Ectodermal cell (in vitro differentiated cells): ENCODE measurements around the gene SPATA17. TPM values are rescaled to one million over a fixed set of nuclear protein-coding genes. Genes with fewer than 3 reads are reported as not detected.
"Not testable (repeated sequence)": the region's sequence is repeated elsewhere in the genome, so short reads cannot be mapped to it uniquely, and the experiment has no call there.

ENCODE experiments used
- H3K27ac ChIP-seq: 2 replicates; pipeline ENCODE4 v1.7.0; 2013; ENCODE audit warnings: mild to moderate bottlenecking, low read depth, low read length; ENCODE audit not compliant: insufficient read depth, poor library complexity, severe bottlenecking
- H3K27me3 ChIP-seq: 2 replicates; pipeline ENCODE4 v1.7.0; 2013; ENCODE audit warnings: mild to moderate bottlenecking, low read length; ENCODE audit not compliant: insufficient read depth, control insufficient read depth, poor library complexity, severe bottlenecking
- H3K36me3 ChIP-seq: one replicate; pipeline ENCODE4 v1.7.0; 2013; ENCODE audit warnings: low read length; ENCODE audit not compliant: control insufficient read depth, insufficient read depth
- H3K4me1 ChIP-seq: one replicate; pipeline ENCODE4 v1.7.0; 2013; ENCODE audit warnings: low read length; ENCODE audit not compliant: control insufficient read depth, insufficient read depth
- H3K4me3 ChIP-seq: 2 replicates; pipeline ENCODE4 v1.7.0; 2013; ENCODE audit warnings: low read depth, low read length, control low read depth; ENCODE audit not compliant: insufficient read depth
- H3K9me3 ChIP-seq: 2 replicates; pipeline ENCODE4 v1.7.0; 2013; ENCODE audit warnings: mild to moderate bottlenecking, low read length, moderate library complexity; ENCODE audit not compliant: control insufficient read depth
- WGBS, 2 experiments: methylation state at CpG; one replicate each; pipeline ENCODE4 v1.1.7; 2013; ENCODE audit warnings: missing lambda C conversion rate in 2 of 2; 5-methylcytosine and 5-hydroxymethylcytosine counted together
- polyA plus RNA-seq, 4 experiments: library from polyadenylated mRNA; stranded (reverse); fragments of 50-300 nt; gene quantifications; one replicate each; pipeline ENCODE4 v1.2.3, GENCODE V29; 2013

Gene SPATA17
- polyA plus RNA-seq (2013, experiment 1 of 4) = 2.4 TPM
- polyA plus RNA-seq (2013, experiment 2 of 4) = 1.9 TPM
- 2.1 TPM for polyA plus RNA-seq (2013, experiment 3 of 4)
- polyA plus RNA-seq (2013, experiment 4 of 4) = 3.0 TPM

- no peaks in the 10 kb centered on the region for H3K9me3 ChIP-seq
- peak within 1 kb of the TSS; percentile 96 for H3K27ac ChIP-seq
- 1 to 2% methylated on average over 42 of the region's 42 CpGs for WGBS, 2 experiments
- peak within 1 kb of the TSS; percentile 65 for H3K4me3 ChIP-seq
- H3K4me1 ChIP-seq = peaks cover 5% of the 10 kb centered on the region
- H3K27me3 ChIP-seq = no peaks in the 10 kb centered on the region
- no peaks in the 10 kb centered on the region for H3K36me3 ChIP-seq
These were observed at the start of gene SPATA17, which contains the start of gene GPATCH2 for GRCh38 chr1:217630711-217631591. TSS of gene SPATA17 (plus strand) at chr1:217631344. CDS start at chr1:217631379, 35 bp downstream. TSS of gene GPATCH2 (minus strand) at chr1:217631090. CDS start at chr1:217630971, 119 bp downstream.

- not testable (repeated sequence) for H3K27me3 ChIP-seq, H3K36me3 ChIP-seq, H3K9me3 ChIP-seq, H3K4me1 ChIP-seq, H3K27ac ChIP-seq, H3K4me3 ChIP-seq
- 94 to 97% methylated on average over 3 to 4 of the region's 5 CpGs for WGBS, 2 experiments
These were observed 46.8 kb upstream of the SPATA17 start for GRCh38 chr1:217584286-217584811.

GRCh38 chr1:217585577-217585976, 45.6 kb upstream of the SPATA17 start:
- H3K27ac ChIP-seq = no peak overlapping the region
- H3K9me3 ChIP-seq = no peaks in the 10 kb centered on the region
- H3K27me3 ChIP-seq = no peaks in the 10 kb centered on the region
- H3K4me1 ChIP-seq = no peaks in the 10 kb centered on the region
- 86 to 100% methylated on average over 2 of the region's 2 CpGs for WGBS, 2 experiments
- no peaks in the 10 kb centered on the region for H3K36me3 ChIP-seq
- no peak overlapping the region for H3K4me3 ChIP-seq

GRCh38 chr1:217586586-217586985, 44.6 kb upstream of the SPATA17 start:
- no peak overlapping the region for H3K4me3 ChIP-seq
- H3K4me1 ChIP-seq = no peaks in the 10 kb centered on the region
- WGBS, 2 experiments = 84 to 91% methylated on average over 2 to 3 of the region's 4 CpGs
- H3K9me3 ChIP-seq = no peaks in the 10 kb centered on the region
- H3K27ac ChIP-seq = no peak overlapping the region
- no peaks in the 10 kb centered on the region for H3K27me3 ChIP-seq
- no peaks in the 10 kb centered on the region for H3K36me3 ChIP-seq

- Histone ChIP-seq H3K9me3 (no peaks in the 10 kb centered on the region), H3K27me3 (no peaks in the 10 kb centered on the region), H3K4me3 (no peak overlapping the region), H3K4me1 (no peaks in the 10 kb centered on the region), H3K36me3 (no peaks in the 10 kb centered on the region), H3K27ac (no peak overlapping the region)
- 88% methylated on average over 2 of the region's 2 CpGs; no CpG with 5 or more reads in 1 of the 2 experiments for WGBS, 2 experiments
These were observed 40.5 kb upstream of the SPATA17 start for GRCh38 chr1:217590598-217590997.

GRCh38 chr1:217599154-217599553, 32.0 kb upstream of the SPATA17 start:
- WGBS, 2 experiments = 92 to 96% methylated on average over 2 of the region's 2 CpGs
- H3K27me3 ChIP-seq = no peaks in the 10 kb centered on the region

GRCh38 chr1:217602380-217602779, 28.8 kb upstream of the SPATA17 start:
- Histone ChIP-seq H3K4me3 (no peak overlapping the region), H3K9me3 (no peaks in the 10 kb centered on the region), H3K27ac (no peak overlapping the region), H3K36me3 (peaks cover 3% of the 10 kb centered on the region), H3K27me3 (no peaks in the 10 kb centered on the region), H3K4me1 (no peaks in the 10 kb centered on the region)

More at GRCh38 chr1:217599154-217599553, 32.0 kb upstream of the SPATA17 start:
- no peaks in the 10 kb centered on the region for H3K9me3 ChIP-seq
- H3K36me3 ChIP-seq = no peaks in the 10 kb centered on the region
- no peaks in the 10 kb centered on the region for H3K4me1 ChIP-seq
- H3K27ac ChIP-seq = no peak overlapping the region
- H3K4me3 ChIP-seq = no peak overlapping the region

GRCh38 chr1:217605390-217605789, 25.8 kb upstream of the SPATA17 start:
- H3K4me3 ChIP-seq = no peak overlapping the region
- peaks cover 3% of the 10 kb centered on the region for H3K36me3 ChIP-seq
- WGBS, 2 experiments = 93 to 100% methylated on average over 1 of the region's 1 CpG

GRCh38 chr1:217614200-217614712, 16.9 kb upstream of the SPATA17 start:
- H3K4me3 ChIP-seq = no peak overlapping the region
- no peaks in the 10 kb centered on the region for H3K36me3 ChIP-seq
- no peaks in the 10 kb centered on the region for H3K9me3 ChIP-seq
- H3K27ac ChIP-seq = no peak overlapping the region
- H3K27me3 ChIP-seq = no peaks in the 10 kb centered on the region
- WGBS, 2 experiments = 92 to 93% methylated on average over 3 of the region's 3 CpGs
- H3K4me1 ChIP-seq = no peaks in the 10 kb centered on the region

More at GRCh38 chr1:217605390-217605789, 25.8 kb upstream of the SPATA17 start:
- Histone ChIP-seq H3K9me3 (no peaks in the 10 kb centered on the region), H3K27me3 (no peaks in the 10 kb centered on the region), H3K4me1 (no peaks in the 10 kb centered on the region), H3K27ac (no peak overlapping the region)

- Histone ChIP-seq H3K27ac (no peak overlapping the region), H3K27me3 (no peaks in the 10 kb centered on the region), H3K9me3 (no peaks in the 10 kb centered on the region), H3K4me1 (no peaks in the 10 kb centered on the region), H3K36me3 (no peaks in the 10 kb centered on the region), H3K4me3 (no peak overlapping the region)
- 89 to 95% methylated on average over 1 of the region's 1 CpG for WGBS, 2 experiments
These were observed 14.0 kb upstream of the SPATA17 start for GRCh38 chr1:217617126-217617525.
